8988T (cell line): ENCODE results near the gene TEX48.

Experiments
- DNase-seq: peaks from one replicate; pipeline ENCODE4 v3.0.0; 2011

TEX48 gene

DNA sequence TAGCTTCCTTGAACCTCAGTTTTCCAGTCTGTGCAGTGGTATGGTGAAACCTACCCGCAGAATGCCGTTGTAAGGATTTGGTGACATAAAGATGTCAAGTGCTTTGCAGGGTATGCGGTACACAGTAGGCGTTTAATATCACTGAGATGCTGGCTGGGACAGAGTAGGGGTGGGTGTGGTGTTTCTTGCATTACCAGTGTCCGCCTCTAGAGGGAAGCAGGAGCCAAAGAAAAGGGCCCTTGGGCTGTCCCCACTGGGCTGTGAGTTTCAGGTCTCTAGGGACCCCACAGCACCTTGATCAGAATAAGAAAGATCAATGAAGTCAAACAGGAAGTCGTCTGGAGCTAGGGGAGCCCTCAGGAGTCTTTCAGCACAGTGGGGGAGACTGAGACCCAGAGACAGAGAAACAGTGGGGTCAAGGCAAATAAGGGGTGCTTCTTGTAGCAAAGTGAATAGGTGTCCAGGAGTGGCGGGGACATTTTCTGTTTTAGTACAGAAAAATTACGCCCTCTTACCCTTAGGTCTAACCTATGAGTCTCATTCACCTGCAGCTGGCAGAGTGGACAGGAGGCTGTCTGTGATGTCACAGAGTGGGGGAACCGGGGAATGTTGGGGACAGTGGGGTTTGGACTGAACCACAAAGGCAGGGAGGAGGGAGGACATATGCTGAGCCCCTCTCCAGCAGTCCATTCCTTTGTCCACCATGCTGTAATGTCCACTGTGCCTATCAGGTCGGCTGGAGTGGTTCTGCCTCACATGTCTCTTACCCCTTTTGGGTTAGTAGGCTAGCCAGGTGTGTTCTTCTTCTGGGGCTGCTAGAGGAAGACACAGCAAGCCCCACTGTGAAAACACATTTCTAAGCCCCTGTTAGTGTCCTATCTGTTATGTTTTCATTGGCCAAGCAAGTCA lies 19.7 kb downstream of the TEX48 start:
- DNase-seq = peak; percentile 66

DNA sequence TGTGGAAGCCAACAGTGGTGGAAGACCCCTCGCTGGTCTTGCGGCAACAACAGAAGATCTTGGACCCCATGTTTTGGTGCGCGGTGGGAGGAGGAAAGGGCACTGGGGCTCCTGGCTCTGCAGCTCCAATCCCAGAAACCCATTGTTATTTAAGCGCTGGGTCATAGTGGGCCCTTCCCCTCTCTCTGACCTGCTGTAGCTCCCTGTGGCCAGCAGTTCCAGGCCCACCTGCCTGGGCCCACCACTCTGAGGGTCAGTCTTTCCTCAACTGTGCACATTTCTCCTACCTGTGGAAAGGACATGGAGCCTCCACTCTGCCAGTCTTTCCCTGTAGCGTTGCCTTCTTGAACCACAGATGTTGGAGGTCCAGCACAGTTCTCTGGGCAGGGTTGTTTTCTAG lies 24.3 kb downstream of the TEX48 start, which contains the start of gene TEX53:
Gene TEX53, minus strand, starts transcription at position 101 of the 400 bp plus-strand sequence. Its CDS starts 31 bp downstream, at position 70.
- DNase-seq = no peak

DNA sequence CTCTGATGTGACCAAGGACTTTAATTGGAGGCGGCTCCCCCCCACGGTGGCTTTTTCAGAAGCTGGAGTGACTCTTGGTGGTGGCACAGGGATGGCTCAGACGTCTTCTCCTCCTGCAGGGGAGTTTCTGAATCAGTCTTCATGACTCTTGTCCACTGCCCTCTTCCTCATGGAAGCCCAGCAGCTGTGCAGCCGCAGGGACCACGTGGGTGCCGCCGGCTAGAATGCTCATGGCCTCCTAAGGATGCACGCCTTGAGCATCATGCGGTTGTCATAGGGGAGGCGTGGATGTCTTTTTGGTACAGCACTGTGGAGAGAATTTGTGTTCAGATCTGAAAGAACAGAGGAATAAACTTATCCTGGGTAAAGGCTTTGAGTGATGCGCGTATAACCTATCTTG lies 25.7 kb downstream of the TEX48 start:
- DNase-seq = no peak

DNA sequence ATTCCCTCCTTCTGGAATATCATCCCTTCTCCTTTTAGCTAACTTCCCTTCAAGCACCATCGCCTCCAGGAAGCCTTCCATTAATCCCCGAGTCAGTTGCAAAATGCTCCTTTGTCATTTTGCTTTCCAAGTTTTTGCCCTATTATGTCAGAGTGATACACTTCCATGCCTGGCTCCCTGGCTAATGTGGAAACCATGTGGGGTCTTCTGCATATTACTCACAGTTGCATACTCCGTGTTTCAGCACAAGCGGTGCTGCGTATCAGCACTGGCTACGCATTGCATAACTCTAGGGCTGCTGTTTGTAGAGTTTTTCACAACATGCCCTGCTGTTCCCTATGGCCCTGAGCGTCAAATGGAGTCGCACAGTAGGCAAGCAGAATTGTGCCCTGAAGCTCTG lies 26.3 kb downstream of the TEX48 start:
- DNase-seq = no peak

DNA sequence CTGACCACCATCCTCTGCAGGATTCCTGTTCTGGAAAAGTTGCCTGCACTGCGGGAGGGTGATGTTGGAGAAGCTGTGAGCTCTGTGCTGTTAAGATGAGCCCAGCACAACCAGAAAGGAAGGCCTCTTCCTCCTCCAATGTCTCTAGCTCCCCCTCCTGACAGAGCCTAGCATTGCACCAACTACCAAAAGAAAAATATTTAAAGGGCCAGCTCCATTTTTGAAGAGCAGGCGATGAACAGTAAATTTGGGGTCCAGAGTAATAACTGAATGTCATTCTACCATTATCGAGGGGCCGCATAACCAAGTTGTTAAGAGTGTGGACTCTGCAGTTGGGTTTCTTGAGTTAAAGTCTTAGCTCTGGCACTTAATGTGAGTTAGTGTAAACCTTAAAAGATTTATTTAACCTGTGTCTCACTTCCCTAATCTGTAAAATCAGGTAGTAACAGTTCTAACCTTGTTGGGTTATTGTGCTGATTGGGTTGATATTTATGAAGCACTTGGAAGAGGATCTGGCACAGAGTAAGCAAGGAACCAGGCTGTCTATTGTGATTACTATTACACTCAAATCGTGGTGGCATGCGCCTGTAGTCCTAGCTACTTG lies 28.3 kb downstream of the TEX48 start:
- DNase-seq = peak; percentile 50

DNA sequence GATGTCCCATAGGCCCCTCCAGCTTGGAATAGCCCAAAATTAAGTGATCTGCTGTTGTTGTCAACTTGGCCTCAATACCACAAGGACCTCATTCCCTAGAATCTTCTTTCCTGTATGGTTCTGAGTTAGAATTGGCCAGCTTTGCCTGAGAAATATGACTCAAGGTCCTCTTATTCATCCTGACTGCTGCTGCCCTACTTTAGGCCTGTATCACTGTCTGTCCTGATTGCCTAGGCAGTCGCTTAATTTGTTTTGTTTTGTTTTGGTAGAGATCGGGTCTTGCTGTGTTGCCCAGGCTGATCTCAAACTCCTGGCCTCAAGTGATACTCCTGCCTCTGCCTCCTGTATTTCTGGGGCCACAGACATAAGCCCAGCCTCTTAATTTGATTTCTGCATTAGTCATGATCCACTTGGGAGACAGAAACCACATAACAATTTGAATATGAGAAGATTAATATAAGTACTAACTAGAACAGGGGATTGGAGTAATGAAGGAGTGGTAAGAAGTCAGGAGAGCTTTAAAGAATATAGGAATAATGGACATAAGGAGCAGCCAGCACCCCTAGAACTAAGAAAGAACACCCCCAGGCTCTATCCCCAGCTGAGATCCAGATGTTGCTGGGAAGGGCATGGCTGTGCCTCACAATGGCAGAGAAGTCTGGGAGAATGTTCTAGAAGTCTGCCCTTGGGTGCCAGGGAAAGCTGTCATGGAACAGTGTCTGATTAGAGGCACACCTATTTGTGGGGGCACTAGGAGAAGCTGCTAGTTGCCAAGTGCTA lies 29.0 kb downstream of the TEX48 start:
- DNase-seq = no peak

DNA sequence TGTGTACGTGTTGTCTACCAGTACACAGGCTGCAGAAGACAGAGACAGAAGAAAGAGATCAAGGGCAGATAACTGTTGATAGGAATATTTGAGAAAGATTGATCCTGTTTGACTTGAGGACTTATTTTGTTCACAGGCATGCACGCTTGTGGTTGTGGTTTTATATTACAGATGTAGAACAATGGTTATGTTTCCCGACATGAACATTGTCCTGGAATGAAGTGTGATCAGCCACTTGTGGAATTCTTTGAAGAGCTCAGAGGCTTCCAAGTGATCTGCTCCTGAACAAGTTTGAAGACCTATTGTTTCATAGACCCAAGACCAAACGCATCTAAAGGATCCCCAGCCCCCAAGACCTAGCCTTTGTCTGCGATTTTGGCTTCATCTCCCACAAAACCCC lies 38.1 kb downstream of the TEX48 start:
- DNase-seq = no peak

DNA sequence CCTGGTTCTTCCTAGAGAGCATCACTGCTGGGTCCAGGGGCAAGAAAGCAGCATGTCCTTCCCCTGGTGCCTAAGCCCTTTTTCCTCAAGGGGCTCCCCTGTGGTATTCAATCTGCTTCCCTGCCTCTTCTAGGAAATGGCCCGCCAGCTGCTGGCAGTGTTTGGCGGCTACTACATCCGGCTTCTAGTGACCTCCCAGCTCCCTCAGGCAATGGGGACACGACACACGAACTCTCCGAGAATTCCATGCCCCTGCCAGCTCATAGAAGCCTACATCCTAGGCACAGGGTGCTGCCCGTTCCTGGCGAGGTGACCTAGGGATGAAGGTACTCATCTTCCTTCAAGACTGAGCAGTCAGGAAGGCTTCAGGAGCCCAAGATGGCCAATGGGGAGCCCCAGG lies 39.0 kb downstream of the TEX48 start:
- DNase-seq = no peak

DNA sequence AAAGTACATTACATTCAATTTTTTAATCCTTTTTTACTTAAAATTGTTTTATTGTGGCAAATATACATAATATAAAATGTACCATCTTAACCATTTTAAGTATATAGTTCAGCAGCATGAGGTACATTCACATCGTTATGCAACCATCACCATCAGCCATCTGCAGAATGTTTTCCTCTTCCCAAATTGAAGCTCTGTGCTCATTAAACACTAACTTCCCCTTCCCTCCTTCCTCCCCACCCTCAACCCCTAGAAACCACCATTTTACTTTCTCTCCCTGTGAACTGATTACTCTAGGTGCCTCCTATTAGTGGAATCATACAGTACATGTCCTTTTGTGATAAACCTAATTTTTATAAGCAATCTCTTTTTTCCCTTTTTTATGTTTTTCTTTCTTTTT lies 40.0 kb downstream of the TEX48 start:
- DNase-seq = no peak

DNA sequence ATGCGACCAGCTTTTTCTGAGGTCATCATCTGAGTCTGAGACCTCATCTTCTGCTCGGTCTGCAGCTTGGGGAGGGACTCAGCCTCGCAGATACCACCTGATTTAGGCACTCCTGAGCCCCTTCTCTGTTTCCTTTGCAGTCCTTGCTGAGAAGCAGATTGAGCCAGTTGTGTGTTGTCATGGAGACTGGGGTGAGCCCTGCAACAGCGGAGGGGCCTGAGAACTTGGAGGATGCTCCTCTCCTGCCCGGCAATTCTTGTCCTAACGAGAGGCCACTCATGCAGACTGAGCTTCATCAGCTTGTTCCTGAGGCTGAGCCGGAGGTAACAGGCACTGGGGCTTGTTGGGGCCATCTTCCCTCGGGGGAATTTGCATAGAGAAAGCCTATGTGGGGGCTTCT lies 43.6 kb downstream of the TEX48 start:
- DNase-seq = no peak

DNA sequence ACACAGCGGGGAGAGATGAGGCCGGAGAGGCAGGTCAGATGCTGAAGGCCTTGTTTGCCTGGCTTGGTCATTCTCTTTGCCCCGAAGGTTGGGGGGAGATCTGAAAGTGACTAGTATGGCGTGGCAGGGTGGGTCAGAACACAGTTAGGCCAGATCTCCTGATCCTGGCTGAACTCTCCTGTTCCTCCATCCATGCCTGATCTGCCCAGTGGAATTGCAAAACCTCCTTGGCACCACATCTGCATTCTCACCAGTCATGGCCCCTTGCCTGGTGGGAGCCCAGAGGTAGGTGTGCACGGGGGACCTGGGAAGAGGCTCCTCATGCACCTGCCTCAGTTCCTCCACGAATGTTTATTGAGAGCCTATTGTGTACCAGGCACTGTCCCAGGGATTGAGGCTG lies 47.6 kb downstream of the TEX48 start:
- no peak for DNase-seq

DNA sequence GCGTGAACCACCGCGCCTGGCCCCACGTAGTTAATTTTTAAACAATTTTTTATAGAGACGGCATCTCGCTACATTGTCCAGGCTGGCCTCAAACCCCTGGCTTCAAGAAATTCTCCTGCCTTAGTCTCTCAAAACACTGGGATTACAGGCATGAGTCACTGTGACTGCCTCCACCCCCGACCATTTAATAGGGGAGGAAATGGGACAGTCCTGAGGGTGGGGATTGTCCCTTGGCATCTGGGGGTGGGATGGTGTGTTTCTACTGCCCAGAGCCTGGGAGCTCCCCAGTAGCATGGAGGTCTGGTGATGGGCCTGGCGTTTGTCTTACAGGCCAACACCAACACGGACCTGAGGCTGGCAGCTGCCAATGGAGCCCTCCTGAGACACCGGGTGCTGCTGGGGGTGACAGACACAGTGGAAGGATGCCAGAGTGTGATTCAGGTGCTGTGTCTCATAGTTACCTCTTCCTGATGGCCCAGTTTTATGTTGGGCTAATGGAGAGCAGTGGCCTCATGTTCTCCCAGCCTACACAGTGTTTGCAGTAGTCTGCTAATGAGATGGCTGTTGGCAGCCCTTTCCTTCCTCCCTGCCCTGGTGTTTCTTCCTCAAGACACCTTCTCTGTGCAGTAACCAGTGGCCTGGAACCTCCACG lies 48.4 kb downstream of the TEX48 start:
- no peak for DNase-seq

DNA sequence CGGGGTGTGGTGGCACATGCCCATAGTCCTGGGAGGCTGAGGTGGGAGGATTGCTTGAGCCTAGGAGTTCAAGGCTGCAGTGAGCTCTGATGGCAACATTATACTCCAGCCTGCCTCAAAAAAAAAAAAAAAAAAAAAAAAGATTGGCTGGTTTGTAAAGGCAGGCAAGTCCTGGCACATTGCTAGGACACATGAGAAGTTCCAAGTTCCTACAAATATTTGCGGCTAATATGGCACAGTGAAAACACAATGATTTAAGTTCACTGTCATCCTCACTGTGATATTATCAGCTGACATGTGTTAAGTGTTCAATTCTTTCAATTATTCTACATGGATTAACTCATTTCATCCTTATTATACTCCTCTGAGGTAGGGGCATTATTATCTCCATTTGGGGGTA lies 50.8 kb downstream of the TEX48 start:
- no peak for DNase-seq

DNA sequence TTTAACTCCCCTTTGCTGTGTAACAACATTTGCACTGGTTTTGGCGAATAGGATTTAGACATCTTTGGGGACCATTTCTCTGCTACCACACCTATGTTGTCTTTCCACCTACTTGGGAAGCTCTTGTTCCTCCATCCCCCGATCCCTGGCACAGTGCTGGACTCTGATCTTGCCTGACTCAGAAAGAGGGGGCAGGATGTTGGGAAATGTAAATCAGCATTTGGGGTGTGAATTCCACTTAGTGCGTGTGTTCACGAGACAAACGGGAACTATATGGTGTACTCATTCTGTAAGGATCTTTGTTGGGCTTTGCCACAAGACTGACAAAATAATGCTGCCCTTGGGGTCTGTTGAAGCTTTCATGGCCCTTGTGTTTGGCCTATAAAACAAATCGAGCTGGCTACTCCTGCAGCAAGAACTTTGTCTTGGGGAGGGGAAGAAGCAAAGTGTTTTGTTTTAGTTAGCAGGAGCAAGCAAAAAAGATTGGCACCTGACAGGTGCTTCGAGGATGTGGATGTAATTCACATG lies 52.4 kb downstream of the TEX48 start:
- DNase-seq = no peak

DNA sequence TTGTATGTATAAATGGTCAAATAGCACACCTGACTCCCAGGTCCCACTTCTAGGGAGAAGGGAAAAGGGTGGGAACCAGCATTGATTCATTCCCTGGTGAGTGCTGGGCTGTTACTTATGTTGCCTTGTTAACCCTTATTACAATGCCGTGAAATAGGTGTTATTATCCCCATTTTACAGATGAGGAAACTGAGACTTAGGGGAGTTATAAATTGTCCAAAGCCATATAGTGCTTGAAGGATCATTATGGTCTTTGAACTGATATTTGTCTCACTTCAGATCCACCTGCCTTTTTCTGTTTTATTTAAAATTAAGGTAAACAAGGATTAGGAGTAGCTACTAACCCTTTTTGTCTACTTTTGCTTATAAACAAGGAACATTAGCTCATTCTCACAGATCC lies 54.4 kb downstream of the TEX48 start:
- no peak for DNase-seq

DNA sequence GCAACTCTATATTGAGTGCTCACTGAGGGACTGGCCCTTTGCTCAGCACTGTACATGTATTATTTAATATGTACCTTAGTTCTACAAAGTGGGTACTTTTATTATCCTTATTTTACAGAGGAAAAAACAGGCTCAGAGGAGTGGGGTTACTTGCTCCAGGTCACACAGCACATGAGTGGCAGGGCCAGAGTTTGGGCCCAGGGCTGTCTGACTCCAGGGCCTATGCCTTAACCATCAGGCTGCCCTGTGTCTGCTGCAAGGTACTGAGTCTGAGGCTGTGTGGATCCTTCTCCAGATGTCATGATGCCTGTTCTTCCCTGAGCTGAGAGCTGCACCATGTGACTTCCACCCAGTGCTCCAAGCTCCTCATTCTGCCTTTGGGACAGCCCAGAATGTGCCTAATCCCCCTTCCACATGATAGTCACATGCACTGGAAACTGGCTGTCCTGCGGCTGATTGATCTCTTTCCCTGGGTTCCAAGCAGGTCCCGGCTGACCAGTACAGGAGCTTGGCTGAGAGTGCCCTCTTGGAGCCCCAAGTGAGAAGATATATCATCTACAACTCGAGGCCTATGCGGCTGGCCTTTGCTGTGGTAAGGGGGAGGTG lies 55.5 kb downstream of the TEX48 start:
- no peak for DNase-seq

DNA sequence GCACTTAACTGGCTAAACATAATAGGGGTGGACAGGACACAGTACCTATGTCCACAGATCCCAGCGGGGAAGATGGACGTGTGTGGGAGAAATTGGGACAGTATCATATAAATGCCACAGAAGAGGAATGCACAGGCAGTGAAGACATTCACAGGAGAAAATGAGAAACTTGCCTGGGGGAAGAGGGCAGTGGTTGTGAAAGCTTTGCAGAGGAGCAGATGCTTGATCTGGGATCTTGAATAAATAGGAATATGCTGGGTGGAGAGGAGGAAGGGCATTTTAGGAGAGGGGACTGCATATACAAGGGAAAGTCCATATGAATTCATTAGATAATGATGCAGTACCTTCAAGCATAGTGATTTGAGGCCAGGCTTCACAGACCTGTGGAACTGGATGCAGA lies 57.3 kb downstream of the TEX48 start:
- no peak for DNase-seq

DNA sequence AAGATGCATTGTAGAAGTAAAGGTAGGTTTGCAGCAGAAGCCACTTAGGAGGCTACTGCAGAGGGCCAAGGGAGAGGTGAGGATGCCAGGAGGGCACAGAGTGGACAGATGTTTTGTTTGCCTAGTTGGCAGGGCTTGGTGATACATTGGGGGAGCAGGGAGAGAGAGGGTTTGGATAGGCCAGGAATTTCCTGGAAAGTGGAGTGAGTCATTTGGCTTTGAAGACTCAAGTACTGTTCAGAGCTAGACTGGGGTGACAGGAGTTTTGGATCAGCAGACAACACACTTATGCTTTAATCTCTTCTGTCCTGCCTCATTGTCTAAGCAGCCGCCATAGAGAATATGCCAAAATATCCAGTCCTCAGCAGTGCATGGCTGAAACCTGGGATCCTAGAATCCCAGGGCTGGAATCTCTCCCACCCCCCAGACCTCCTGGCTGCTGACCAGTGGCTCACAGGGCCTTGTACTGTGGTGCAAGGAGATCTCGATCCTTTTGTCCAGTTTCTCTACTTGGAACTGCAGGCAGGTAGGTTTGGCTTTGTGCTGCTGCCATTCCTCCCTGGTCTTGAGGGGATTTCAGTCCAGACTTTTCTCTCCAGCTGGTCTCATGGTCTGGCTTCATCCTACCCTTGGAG lies 59.9 kb downstream of the TEX48 start:
- DNase-seq = no peak

DNA sequence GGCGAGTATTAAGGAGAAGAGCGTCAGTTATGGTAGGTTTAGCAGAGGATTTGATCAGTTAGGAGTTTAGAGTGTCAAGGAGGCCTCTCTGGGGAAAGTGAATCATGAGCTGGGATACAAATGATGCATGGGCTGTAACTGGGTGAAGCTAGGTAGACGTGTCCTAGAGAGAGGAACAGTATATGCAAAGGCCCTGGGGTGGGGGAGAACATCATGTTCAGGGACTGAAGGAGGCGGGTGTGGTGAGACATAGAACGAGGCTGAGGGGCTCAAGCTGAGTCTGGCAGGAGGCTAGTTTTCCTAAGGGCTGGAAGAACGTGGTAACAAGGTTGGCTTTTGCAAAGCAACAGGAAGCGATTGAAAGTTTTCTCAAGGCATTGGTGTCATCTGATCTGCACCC lies 60.4 kb downstream of the TEX48 start:
- no peak for DNase-seq

DNA sequence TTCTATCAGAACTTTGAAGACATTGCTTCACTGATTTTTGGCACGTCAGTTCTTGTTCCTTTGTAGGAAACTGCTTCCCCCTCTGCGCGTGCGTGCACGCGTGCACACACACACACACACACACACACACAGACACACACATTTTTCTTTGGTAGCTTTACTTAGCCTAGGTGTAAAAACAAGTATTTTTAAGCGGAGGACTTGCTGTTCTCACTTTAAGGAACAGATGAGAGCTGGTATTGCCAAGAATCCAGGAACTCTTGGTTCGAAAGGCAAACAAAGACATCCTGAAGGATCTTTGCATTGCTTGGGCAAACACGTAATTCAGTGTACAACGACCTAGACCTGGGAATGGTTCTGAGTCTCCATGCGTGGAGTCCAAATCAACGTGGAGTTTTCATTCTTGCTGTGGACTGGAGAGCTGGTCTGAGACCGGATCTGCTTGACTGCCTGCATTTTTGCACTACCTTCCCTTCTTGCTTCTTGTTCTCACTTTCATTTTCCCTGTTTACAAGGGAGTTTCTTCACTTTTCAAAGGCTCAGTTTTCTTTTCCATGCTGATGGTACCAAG lies 62.7 kb downstream of the TEX48 start:
- no peak for DNase-seq

DNA sequence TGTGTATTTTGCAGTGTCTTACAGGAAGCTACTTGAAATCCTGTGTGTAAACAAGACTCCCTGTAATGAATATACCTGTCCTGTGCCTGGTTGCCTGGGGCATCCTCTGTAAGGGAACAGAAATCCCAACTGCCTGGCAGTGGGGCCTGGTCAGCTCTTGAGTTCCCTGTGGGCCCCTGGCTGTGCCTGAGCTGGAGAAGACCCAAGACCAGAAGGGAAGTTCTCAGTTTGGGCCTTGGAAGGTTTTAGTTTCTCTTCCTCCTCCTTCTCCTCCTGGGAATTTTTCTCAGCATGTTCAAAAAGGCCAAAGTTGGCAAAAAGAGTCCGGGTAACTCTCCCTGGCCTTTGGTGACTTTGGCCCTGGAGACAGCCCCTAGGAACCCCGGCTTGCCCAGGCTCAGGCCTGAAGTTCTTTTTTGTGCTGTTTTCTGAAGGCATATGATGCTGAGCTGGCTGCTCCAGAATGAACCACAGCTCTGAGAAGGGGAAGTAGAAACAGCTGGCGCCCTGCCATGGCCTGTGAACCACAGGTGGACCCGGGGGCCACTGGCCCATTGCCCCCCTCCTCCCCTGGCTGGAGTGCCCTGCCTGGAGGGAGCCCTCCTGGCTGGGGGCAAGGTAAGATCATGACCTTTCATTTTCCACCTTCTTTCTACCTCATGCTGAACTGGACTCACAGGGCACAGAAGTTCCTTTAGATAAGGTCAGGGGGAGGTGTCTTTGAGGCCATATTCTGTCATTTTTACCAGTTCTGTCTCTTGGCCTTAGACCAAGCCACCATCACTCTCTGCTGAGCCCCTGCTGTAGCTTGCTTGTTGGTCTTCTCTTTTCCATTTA lies 65.1 kb downstream of the TEX48 start:
- DNase-seq = no peak
